Gastrocnemius medialis (tissue), 4 donors: ENCODE results near the gene CXXC5. TPM values are rescaled to one million over a fixed set of nuclear protein-coding genes. Genes with fewer than 3 reads are reported as not detected.
A peak's percentile ranks its signal among the peaks of the same experiment; 100 is the strongest.

ENCODE experiments used
- ATAC-seq, 2 donors: fragments of 150-250 bp; one replicate each; pipeline ENCODE4 v1.9.1; 2016
- DNase-seq, 2 donors: peaks; one replicate each; pipeline ENCODE4 v3.0.0-alpha.2; 2019
- H3K27ac ChIP-seq, 4 donors: fragments of 200-600 bp; sonication (generic); 1 replicate in 1 of 4; 2 replicates in 3 of 4; pipeline ENCODE4 v1.5.1; 2016 to 2018; ENCODE audit warnings: mild to moderate bottlenecking in 2 of 4, moderate library complexity in 1 of 4
- H3K27me3 ChIP-seq, 3 donors: fragments of 200-600 bp; sonication (generic) in 2 of 3; 1 replicate in 1 of 3; 2 replicates in 2 of 3; pipeline versions ENCODE4 v1.5.1 to v1.6.0; 2016 to 2019; ENCODE audit warnings: mild to moderate bottlenecking in 1 of 3, moderate library complexity in 1 of 3
- H3K36me3 ChIP-seq, 2 donors: fragments of 200-600 bp; sonication (generic) in 1 of 2; one replicate each; pipeline ENCODE4 v1.5.1; 2017 to 2018
- H3K4me1 ChIP-seq, 2 donors: fragments of 200-600 bp; sonication (generic) in 1 of 2; one replicate each; pipeline ENCODE4 v1.5.1; 2016 to 2017; ENCODE audit warnings: mild to moderate bottlenecking in 2 of 2
- H3K4me3 ChIP-seq, 4 donors: fragments of 200-600 bp; sonication (generic) in 3 of 4; 1 replicate in 1 of 4; 2 replicates in 3 of 4; pipeline ENCODE4 v1.5.1; 2016 to 2019; ENCODE audit warnings: mild to moderate bottlenecking in 2 of 4
- H3K9me3 ChIP-seq, 3 donors: fragments of 200-600 bp; sonication (generic) in 2 of 3; 1 replicate in 1 of 3; 2 replicates in 2 of 3; pipeline ENCODE4 v1.5.1; 2016 to 2019
- POLR2A ChIP-seq, 2 donors: fragments of 450-650 bp; IDR thresholded peaks; one replicate each; pipeline ENCODE4 v1.6.1; 2017; ENCODE audit warnings: antibody characterized with exemption in 2 of 2, mild to moderate bottlenecking in 2 of 2, moderate library complexity in 2 of 2
- in situ Hi-C, 4 donors: fragments of 200-750 bp; cut with MboI; loops; one replicate each; pipeline versions ENCODE4 v1.15.0 to v1.8.0; 2017; ENCODE audit warnings: low sequenced_read_pairs in 4 of 4
- intact Hi-C: fragments of 100-400 bp; cut with DNase I; formaldehyde crosslinking; loops from one replicate; pipeline ENCODE4 v1.15.1; 2023; ENCODE audit warnings: low total_unique reads
- total RNA-seq, 4 donors: library from RNA; depleted of rRNA; stranded (reverse); fragments of >200 nt; gene quantifications; one replicate each; pipeline versions ENCODE4 v1.1.0 to v1.2.3, GENCODE V29; 2016
- TF ChIP-seq, protein P1 (sequence below), 5 experiments: fragments of 450-650 bp in 3 of 5; fragments of 200-600 bp in 2 of 5; sonication (generic) in 2 of 5; IDR thresholded peaks in 4 of 5; conservative IDR thresholded peaks in 1 of 5; 1 replicate in 4 of 5; 2 replicates in 1 of 5; pipeline ENCODE4 v1.5.1; 2016 to 2019; ENCODE audit warnings: antibody characterized with exemption in 5 of 5, mild to moderate bottlenecking in 3 of 5, moderate library complexity in 3 of 5

CXXC5 gene
- total RNA-seq, 4 donors from 2014 or later: 38.5 to 83.8 (median 60.9) TPM

DNA sequence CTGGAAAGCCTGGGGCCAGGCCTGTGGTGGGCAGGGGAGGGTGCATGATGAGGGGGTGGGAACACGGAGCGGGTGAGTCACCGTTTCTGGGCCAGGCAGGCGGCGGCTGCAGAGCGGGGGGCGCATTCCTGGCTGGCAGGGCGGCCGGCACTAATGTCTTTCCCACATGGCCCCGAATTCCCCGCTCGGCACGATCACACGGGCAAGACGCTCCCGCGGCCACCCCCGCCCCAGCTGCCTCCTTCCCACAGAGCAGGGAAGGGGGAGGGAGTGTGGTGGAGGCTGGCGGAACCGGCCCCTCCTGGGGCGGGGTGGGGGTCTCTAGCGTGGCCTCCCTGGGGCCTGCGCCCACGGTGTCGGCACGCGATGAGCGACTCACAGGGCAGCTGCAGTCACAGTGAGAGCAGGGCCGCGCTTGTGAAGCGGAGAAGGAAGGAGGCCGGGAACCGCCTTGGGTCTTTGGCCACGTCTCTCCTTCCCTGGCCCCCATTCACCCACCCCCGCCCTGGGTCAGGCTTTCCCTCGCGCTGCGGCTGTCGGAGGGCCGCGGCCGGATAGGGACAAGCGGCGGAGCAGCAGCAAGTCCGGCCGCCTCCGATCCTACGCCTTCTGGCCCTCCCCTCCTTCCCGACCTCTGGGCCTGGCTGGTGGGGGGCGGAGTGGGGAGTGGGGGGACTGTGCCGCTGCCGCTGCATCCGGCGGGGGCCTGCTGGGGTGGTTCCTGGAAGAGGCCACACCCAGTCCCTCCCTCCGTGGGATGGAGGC lies 48.9 kb downstream of the CXXC5 start:
- H3K4me1 ChIP-seq: peaks cover 32 to 42% of the 10 kb centered on the region in 2 donors
- in situ Hi-C loops (loop anchor here in 2 of 4 donors (10.0 kb wide), 2 partner anchors 62 to 68 kb away; no protein-coding TSS in a partner anchor), intact Hi-C loops (loop anchor here (5.0 kb wide), 1 partner anchor 50 kb away; no protein-coding TSS in a partner anchor)
- peak overlapping the region; percentile 49 to 68 (median 60) for H3K4me3 ChIP-seq
- ATAC-seq: peak; percentile 37 to 42
- H3K27me3 ChIP-seq: no peaks in the 10 kb centered on the region
- no peaks in the 10 kb centered on the region for H3K36me3 ChIP-seq
- no peak for TF ChIP-seq POLR2A (IDR thresholded peaks at IDR 0.05)
- TF ChIP-seq, protein P1, sequence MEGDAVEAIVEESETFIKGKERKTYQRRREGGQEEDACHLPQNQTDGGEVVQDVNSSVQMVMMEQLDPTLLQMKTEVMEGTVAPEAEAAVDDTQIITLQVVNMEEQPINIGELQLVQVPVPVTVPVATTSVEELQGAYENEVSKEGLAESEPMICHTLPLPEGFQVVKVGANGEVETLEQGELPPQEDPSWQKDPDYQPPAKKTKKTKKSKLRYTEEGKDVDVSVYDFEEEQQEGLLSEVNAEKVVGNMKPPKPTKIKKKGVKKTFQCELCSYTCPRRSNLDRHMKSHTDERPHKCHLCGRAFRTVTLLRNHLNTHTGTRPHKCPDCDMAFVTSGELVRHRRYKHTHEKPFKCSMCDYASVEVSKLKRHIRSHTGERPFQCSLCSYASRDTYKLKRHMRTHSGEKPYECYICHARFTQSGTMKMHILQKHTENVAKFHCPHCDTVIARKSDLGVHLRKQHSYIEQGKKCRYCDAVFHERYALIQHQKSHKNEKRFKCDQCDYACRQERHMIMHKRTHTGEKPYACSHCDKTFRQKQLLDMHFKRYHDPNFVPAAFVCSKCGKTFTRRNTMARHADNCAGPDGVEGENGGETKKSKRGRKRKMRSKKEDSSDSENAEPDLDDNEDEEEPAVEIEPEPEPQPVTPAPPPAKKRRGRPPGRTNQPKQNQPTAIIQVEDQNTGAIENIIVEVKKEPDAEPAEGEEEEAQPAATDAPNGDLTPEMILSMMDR (IDR thresholded peaks at IDR 0.05 in 4 of 5, conservative IDR thresholded peaks at IDR 0.05 in 1 of 5): no peak
- peak overlapping the region; percentile 56 to 80 (median 78) for H3K27ac ChIP-seq
- H3K9me3 ChIP-seq: no peaks in the 10 kb centered on the region
- DNase-seq: no peak

DNA sequence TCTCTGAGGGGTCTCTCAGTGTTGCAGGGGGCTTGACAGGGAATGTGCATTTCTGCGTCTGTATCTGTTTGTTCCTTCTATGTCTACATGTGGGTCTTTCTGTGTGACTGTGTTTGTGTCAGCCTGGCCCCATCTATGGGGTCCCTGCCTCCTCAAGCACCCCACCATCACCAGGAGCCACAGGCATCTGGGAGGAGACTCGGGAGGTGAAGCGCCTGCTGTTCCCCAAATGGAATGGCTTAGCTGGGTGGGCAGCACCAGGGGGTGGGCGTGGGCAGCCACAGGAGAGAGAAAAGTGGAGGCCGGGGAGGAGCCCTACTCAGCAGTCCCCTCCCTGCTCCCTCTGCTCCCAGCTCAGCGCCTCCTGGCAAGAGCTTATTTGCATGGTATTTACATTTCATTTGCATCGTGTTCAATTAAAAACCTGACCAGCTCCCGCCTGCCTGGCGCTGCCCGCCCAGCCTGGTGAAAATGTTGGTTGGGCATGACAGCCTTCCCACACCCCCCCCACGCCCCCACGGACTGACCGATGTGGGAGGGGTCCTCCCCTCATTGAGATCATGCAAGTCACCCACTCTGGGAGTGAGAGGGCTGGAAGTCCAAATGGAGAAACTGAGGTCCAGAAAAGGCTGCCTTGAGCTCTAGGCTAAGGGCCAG lies 50.5 kb downstream of the CXXC5 start:
- H3K27me3 ChIP-seq: no peaks in the 10 kb centered on the region
- H3K36me3 ChIP-seq: no peaks in the 10 kb centered on the region
- ATAC-seq (peak; percentile 7 to 8), DNase-seq (no peak)
- H3K4me1 ChIP-seq: peaks cover 24 to 29% of the 10 kb centered on the region in 2 donors
- intact Hi-C loops: loop anchor here (5.0 kb wide), 1 partner anchor 49 kb away; no protein-coding TSS in a partner anchor
- H3K9me3 ChIP-seq: no peaks in the 10 kb centered on the region
- in situ Hi-C loops: loop anchor here in 2 of 4 donors (10.0 kb wide), 2 partner anchors 64 to 66 kb away; no protein-coding TSS in a partner anchor
- TF ChIP-seq, protein P1 (IDR thresholded peaks at IDR 0.05 in 4 of 5, conservative IDR thresholded peaks at IDR 0.05 in 1 of 5): no peak
- H3K27ac ChIP-seq: peak overlapping the region; percentile 56 to 80 (median 78)
- no peak overlapping the region for H3K4me3 ChIP-seq

DNA sequence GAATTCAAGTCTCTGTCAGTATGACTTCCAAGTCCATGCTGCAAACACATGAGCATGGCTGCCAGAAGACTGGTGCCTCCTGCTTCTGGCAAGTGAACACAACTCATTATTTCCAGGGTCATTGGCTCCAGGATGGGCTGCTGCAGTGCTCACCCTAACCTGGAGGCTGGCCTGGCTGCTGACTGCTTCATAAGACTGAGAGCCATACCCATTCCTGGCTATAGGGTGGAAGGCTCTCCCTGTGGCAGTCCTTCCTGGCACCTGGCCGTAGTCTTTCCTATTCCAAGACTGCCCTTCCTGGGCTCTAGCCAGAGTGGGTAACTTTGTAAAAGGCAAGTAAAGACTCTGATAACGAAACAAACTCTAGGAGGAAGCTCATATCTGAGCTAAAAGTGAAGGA lies 51.2 kb downstream of the CXXC5 start:
- TF ChIP-seq, protein P1 (IDR thresholded peaks at IDR 0.05 in 4 of 5, conservative IDR thresholded peaks at IDR 0.05 in 1 of 5): no peak
- no peak for TF ChIP-seq POLR2A (IDR thresholded peaks at IDR 0.05)
- Histone ChIP-seq H3K27me3 (no peaks in the 10 kb centered on the region), H3K9me3 (no peaks in the 10 kb centered on the region), H3K27ac (peak overlapping the region in 1 of 4 donors; percentile 10), H3K36me3 (no peaks in the 10 kb centered on the region), H3K4me1 (peaks cover 24 to 29% of the 10 kb centered on the region in 2 donors), H3K4me3 (no peak overlapping the region)
- in situ Hi-C loops: loop anchor here in 2 of 4 donors (10.0 kb wide), 2 partner anchors 65 kb away; no protein-coding TSS in a partner anchor
- intact Hi-C loops: loop anchor here (5.0 kb wide), 1 partner anchor 48 kb away; no protein-coding TSS in a partner anchor
- no peak for ATAC-seq
- DNase-seq: no peak

DNA sequence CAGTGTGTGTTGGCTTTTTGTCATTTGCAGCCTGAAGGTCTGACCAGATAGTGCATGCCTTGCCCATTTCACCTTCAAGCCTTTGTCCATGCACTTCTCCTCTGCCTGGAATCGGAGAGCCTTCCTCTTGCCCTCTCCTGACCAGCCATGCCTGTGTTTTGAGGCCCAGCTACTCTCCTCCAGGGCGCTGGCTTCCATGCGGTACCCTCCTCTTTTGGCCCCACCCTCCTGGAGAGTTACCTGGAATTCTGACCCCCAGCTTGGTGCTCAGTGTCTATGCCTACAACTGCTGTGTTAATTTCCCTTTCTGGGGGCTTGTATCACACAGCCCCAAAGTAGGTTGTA lies 52.5 kb downstream of the CXXC5 start:
- in situ Hi-C loops (loop anchor here in 1 of 4 donors (10.0 kb wide), 1 partner anchor 64 kb away; no protein-coding TSS in a partner anchor), intact Hi-C loops (no loop called here)
- Histone ChIP-seq H3K27me3 (no peaks in the 10 kb centered on the region), H3K4me1 (peaks cover 24 to 29% of the 10 kb centered on the region in 2 donors), H3K27ac (no peak overlapping the region), H3K36me3 (no peaks in the 10 kb centered on the region), H3K9me3 (no peaks in the 10 kb centered on the region), H3K4me3 (no peak overlapping the region)
- TF ChIP-seq, protein P1 (IDR thresholded peaks at IDR 0.05 in 4 of 5, conservative IDR thresholded peaks at IDR 0.05 in 1 of 5): no peak
- TF ChIP-seq POLR2A (IDR thresholded peaks at IDR 0.05): no peak
- DNase-seq: no peak
- no peak for ATAC-seq
